ENCODE data around the gene SMCO3. TPM values are rescaled to one million over a fixed set of nuclear protein-coding genes. Genes with fewer than 3 reads are reported as not detected.
A peak's percentile ranks its signal among the peaks of the same experiment; 100 is the strongest.

The SMCO3 gene
- total and polyA plus RNA-seq, 3 experiments from 2014 or later = not detected

- Mint-ChIP-seq H3K4me1 (peaks cover 18 to 31% (median 27%) of the 10 kb centered on the region in 3 donors), H3K27ac (no peak overlapping the region), H3K36me3 (peaks cover 0 to 15% (median 0%) of the 10 kb centered on the region in 3 donors), H3K9me3 (no peaks in the 10 kb centered on the region), H3K4me3 (no peak overlapping the region), H3K27me3 (no peaks in the 10 kb centered on the region)
- CTCF ChIA-PET = no interaction called here
- no peaks in the 10 kb centered on the region for H3K9me3 ChIP-seq (ENCODE audit: low read length)
- no peaks in the 10 kb centered on the region for H3K27me3 ChIP-seq (ENCODE audit: insufficient read depth, low read length, poor library complexity, severe bottlenecking)
- no peak overlapping the region for H3K27ac ChIP-seq (ENCODE audit: low read depth, low read length)
- H3K4me1 ChIP-seq (ENCODE audit: insufficient read depth, low read length) = peaks cover 11% of the 10 kb centered on the region
- no peaks in the 10 kb centered on the region for H3K36me3 ChIP-seq (ENCODE audit: insufficient read depth, low read length)
- DNase-seq = no peak
- POLR2A ChIA-PET = no interaction called here
- no peak overlapping the region for H3K4me3 ChIP-seq (ENCODE audit: low read length)
These were observed 34.1 kb downstream of the SMCO3 start for GRCh38 chr12:14779834-14780233.

DNA sequence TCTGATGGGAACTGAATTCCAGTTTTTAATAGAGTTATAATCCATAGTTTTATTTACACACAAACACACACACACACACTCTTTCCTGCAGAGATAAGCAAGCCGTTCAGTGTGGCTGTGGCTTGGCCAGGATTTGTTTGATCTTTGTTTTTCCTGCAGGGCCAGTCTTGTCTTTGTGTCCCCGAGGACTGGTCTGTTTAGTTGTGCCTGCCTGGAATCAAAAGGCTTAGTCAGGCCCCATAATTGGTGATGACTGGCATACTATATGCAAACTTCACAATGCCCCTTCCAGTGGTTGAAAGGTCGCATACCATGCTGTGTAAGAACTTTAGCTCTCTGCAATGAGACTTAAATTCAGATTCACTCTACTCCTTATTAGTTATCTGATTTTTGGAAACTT is 36.7 kb downstream of the SMCO3 start:
- Mint-ChIP-seq H3K9me3 (no peaks in the 10 kb centered on the region), H3K27ac (peak overlapping the region in 1 of 8 donors; percentile 93), H3K4me3 (peak overlapping the region in 1 of 7 donors; percentile 27), H3K36me3 (peaks cover 0 to 12% (median 0%) of the 10 kb centered on the region in 3 donors), H3K27me3 (no peaks in the 10 kb centered on the region), H3K4me1 (peaks cover 39 to 52% (median 46%) of the 10 kb centered on the region in 3 donors)
- Histone ChIP-seq H3K27ac (ENCODE audit: low read depth, low read length) (no peak overlapping the region), H3K36me3 (ENCODE audit: insufficient read depth, low read length) (no peaks in the 10 kb centered on the region), H3K27me3 (ENCODE audit: insufficient read depth, low read length, poor library complexity, severe bottlenecking) (no peaks in the 10 kb centered on the region), H3K4me3 (ENCODE audit: low read length) (no peak overlapping the region), H3K4me1 (ENCODE audit: insufficient read depth, low read length) (peaks cover 25% of the 10 kb centered on the region), H3K9me3 (ENCODE audit: low read length) (no peaks in the 10 kb centered on the region)
- ChIA-PET CTCF (interaction anchor here (0.8 to 1.2 kb wide), 2 partner anchors 12 to 26 kb away, joined by 3 to 4 read pairs; partner anchors contain the start of genes C12orf60 and WBP11), POLR2A (interaction anchor here (1.1 kb wide), 1 partner anchor 12 kb away, joined by 3 read pairs; no protein-coding TSS in a partner anchor)
- DNase-seq = no peak

GRCh38 chr12:14776236-14776961 is 37.6 kb downstream of the SMCO3 start:
- no peaks in the 10 kb centered on the region for H3K36me3 ChIP-seq (ENCODE audit: insufficient read depth, low read length)
- H3K4me3 ChIP-seq (ENCODE audit: low read length) = no peak overlapping the region
- Mint-ChIP-seq H3K4me1 (peaks cover 46 to 60% (median 53%) of the 10 kb centered on the region in 3 donors), H3K36me3 (peaks cover 0 to 15% (median 0%) of the 10 kb centered on the region in 3 donors), H3K27me3 (no peaks in the 10 kb centered on the region), H3K27ac (peak overlapping the region in 7 of 8 donors; percentile 12 to 99 (median 93)), H3K4me3 (peak overlapping the region in 5 of 7 donors; percentile 2 to 100 (median 98)), H3K9me3 (no peaks in the 10 kb centered on the region)
- H3K9me3 ChIP-seq (ENCODE audit: low read length) = no peaks in the 10 kb centered on the region
- DNase-seq = no peak
- H3K4me1 ChIP-seq (ENCODE audit: insufficient read depth, low read length) = peaks cover 31% of the 10 kb centered on the region
- H3K27me3 ChIP-seq (ENCODE audit: insufficient read depth, low read length, poor library complexity, severe bottlenecking) = no peaks in the 10 kb centered on the region
- CTCF ChIA-PET = interaction anchor here (1.9 to 4.8 kb wide), 2 partner anchors 26 to 52 kb away, joined by 7 to 28 read pairs; partner anchors contain the start of genes C12orf60 and WBP11
- POLR2A ChIA-PET = interaction anchor here (1.1 kb wide), 1 partner anchor 11 kb away, joined by 3 read pairs; no protein-coding TSS in a partner anchor
- no peak overlapping the region for H3K27ac ChIP-seq (ENCODE audit: low read depth, low read length)

- H3K4me3 Mint-ChIP-seq = peak overlapping the region; percentile 95 to 100 (median 97)
- Histone ChIP-seq H3K4me3 (ENCODE audit: low read length) (peak overlapping the region; percentile 72), H3K4me1 (ENCODE audit: insufficient read depth, low read length) (peaks cover 31% of the 10 kb centered on the region), H3K9me3 (ENCODE audit: low read length) (no peaks in the 10 kb centered on the region), H3K36me3 (ENCODE audit: insufficient read depth, low read length) (no peaks in the 10 kb centered on the region), H3K27ac (ENCODE audit: low read depth, low read length) (no peak overlapping the region), H3K27me3 (ENCODE audit: insufficient read depth, low read length, poor library complexity, severe bottlenecking) (no peaks in the 10 kb centered on the region)
- peak overlapping the region; percentile 15 to 99 (median 96) for H3K27ac Mint-ChIP-seq
- H3K4me1 Mint-ChIP-seq = peaks cover 48 to 61% (median 55%) of the 10 kb centered on the region in 3 donors
- H3K36me3 Mint-ChIP-seq = peaks cover 0 to 21% (median 0%) of the 10 kb centered on the region in 3 donors
- peaks cover 0 to 5% of the 10 kb centered on the region in 2 donors for H3K27me3 Mint-ChIP-seq
- CTCF ChIA-PET = interaction anchor here (0.7 to 4.8 kb wide), 6 partner anchors 14 to 217 kb away, joined by 3 to 28 read pairs (median 6); partner anchors contain the start of genes C12orf60 and WBP11
- POLR2A ChIA-PET = interaction anchor here (1.2 to 7.3 kb wide), 4 partner anchors 9 to 28 kb away, joined by 3 to 128 read pairs (median 4); partner anchors contain the start of genes C12orf60 and WBP11
- H3K9me3 Mint-ChIP-seq = no peaks in the 10 kb centered on the region
- DNase-seq = no peak
These were observed 38.4 kb downstream of the SMCO3 start for GRCh38 chr12:14775636-14775980.

DNA sequence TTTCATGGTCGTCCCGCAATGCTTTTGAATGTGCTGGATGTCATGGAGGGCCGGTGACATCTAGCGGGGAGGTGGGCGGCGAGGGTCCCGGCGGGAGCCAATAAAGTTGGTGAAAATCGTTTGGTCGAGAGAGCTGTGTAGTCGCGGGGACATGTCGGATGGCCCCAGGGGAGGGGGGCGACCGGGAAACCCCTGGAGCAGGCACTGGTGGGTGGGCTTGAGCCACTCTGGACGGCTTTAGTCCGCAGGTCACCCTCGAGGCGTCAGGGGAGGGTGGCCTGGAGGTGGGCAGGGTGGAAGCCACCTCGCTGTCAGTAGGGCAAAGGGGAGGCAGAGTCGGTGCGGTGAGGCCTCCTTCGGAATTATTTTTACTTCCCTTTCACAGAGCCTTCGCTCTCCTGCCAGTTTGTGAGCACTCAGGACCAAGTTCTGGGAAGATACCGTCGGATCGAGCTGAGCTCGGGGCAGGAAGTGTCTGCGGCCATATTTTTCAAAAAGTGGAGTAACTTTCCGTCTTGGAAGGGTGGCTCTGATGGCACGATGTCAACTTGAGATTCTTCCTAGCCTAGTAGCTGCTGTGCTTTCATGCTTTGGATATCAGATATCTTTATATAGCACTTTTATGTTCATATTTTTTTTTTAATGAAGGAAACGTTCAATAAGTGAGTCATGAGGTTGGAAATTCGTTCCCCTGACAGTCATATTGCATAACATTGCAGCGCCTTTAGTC is 38.9 kb downstream of the SMCO3 start:
- ChIA-PET CTCF (interaction anchor here (0.7 to 4.8 kb wide), 9 partner anchors 8 to 219 kb away, joined by 3 to 28 read pairs (median 4); partner anchors contain the start of genes C12orf60 and WBP11), POLR2A (interaction anchor here (0.9 to 7.3 kb wide), 6 partner anchors 9 to 185 kb away, joined by 3 to 128 read pairs (median 4); partner anchors contain the start of genes C12orf60 and WBP11)
- Histone ChIP-seq H3K27ac (ENCODE audit: low read depth, low read length) (peak overlapping the region; percentile 74), H3K9me3 (ENCODE audit: low read length) (no peaks in the 10 kb centered on the region), H3K36me3 (ENCODE audit: insufficient read depth, low read length) (no peaks in the 10 kb centered on the region), H3K27me3 (ENCODE audit: insufficient read depth, low read length, poor library complexity, severe bottlenecking) (no peaks in the 10 kb centered on the region), H3K4me1 (ENCODE audit: insufficient read depth, low read length) (peaks cover 31% of the 10 kb centered on the region), H3K4me3 (ENCODE audit: low read length) (peak overlapping the region; percentile 72)
- Mint-ChIP-seq H3K36me3 (peaks cover 0 to 26% (median 0%) of the 10 kb centered on the region in 3 donors), H3K9me3 (no peaks in the 10 kb centered on the region), H3K27me3 (peaks cover 0 to 10% of the 10 kb centered on the region in 2 donors), H3K27ac (peak overlapping the region; percentile 93 to 99 (median 96)), H3K4me1 (peaks cover 48 to 59% (median 50%) of the 10 kb centered on the region in 3 donors), H3K4me3 (peak overlapping the region; percentile 95 to 100 (median 97))
- DNase-seq = peak in 3 of 5 donors; percentile 18 to 52 (median 39)

- H3K27me3 Mint-ChIP-seq = peaks cover 0 to 15% of the 10 kb centered on the region in 2 donors
- ChIA-PET CTCF (interaction anchor here (1.0 to 4.8 kb wide), 8 partner anchors 8 to 220 kb away, joined by 3 to 28 read pairs (median 4); partner anchors contain the start of genes C12orf60 and WBP11), POLR2A (interaction anchor here (0.9 to 7.3 kb wide), 11 partner anchors 10 to 378 kb away, joined by 3 to 128 read pairs (median 3); partner anchors contain the start of genes ARHGDIB, C12orf60 and WBP11)
These were observed 39.7 kb downstream of the SMCO3 start for GRCh38 chr12:14774074-14774905.

More at GRCh38 chr12:14774074-14774905, 39.7 kb downstream of the SMCO3 start:
- Mint-ChIP-seq H3K36me3 (peaks cover 0 to 34% (median 0%) of the 10 kb centered on the region in 3 donors), H3K9me3 (no peaks in the 10 kb centered on the region), H3K4me1 (peaks cover 49 to 62% (median 50%) of the 10 kb centered on the region in 3 donors), H3K27ac (peak overlapping the region; percentile 93 to 99 (median 96)), H3K4me3 (peak overlapping the region; percentile 95 to 100 (median 97))
- Histone ChIP-seq H3K27me3 (ENCODE audit: insufficient read depth, low read length, poor library complexity, severe bottlenecking) (no peaks in the 10 kb centered on the region), H3K9me3 (ENCODE audit: low read length) (no peaks in the 10 kb centered on the region), H3K36me3 (ENCODE audit: insufficient read depth, low read length) (no peaks in the 10 kb centered on the region), H3K27ac (ENCODE audit: low read depth, low read length) (peak overlapping the region; percentile 74), H3K4me1 (ENCODE audit: insufficient read depth, low read length) (peaks cover 31% of the 10 kb centered on the region), H3K4me3 (ENCODE audit: low read length) (peak overlapping the region; percentile 72)
- DNase-seq = peak; percentile 81 to 93 (median 89)
